GM18951 (cell line): Measurements from ENCODE around the gene PHF14.
"Not testable (repeated sequence)": the region's sequence is repeated elsewhere in the genome, so short reads cannot be mapped to it uniquely, and the experiment has no call there.

Experiments used
- POLR2A ChIP-seq: IDR thresholded peaks from 4 replicates; pipeline ENCODE4 v1.6.1; 2011; ENCODE audit warnings: mild to moderate bottlenecking; ENCODE audit not compliant: insufficient read length, insufficient read depth; ENCODE audit errors: extremely low read depth
- in situ Hi-C: fragments of 300-500 bp; cut with MboI; formaldehyde crosslinking; loops from one replicate; pipeline ENCODE4 v1.12.0; 2022; ENCODE audit warnings: low sequenced_read_pairs, mixed read lengths, inconsistent platforms; ENCODE audit not compliant: unreplicated experiment

The PHF14 gene, protein sequence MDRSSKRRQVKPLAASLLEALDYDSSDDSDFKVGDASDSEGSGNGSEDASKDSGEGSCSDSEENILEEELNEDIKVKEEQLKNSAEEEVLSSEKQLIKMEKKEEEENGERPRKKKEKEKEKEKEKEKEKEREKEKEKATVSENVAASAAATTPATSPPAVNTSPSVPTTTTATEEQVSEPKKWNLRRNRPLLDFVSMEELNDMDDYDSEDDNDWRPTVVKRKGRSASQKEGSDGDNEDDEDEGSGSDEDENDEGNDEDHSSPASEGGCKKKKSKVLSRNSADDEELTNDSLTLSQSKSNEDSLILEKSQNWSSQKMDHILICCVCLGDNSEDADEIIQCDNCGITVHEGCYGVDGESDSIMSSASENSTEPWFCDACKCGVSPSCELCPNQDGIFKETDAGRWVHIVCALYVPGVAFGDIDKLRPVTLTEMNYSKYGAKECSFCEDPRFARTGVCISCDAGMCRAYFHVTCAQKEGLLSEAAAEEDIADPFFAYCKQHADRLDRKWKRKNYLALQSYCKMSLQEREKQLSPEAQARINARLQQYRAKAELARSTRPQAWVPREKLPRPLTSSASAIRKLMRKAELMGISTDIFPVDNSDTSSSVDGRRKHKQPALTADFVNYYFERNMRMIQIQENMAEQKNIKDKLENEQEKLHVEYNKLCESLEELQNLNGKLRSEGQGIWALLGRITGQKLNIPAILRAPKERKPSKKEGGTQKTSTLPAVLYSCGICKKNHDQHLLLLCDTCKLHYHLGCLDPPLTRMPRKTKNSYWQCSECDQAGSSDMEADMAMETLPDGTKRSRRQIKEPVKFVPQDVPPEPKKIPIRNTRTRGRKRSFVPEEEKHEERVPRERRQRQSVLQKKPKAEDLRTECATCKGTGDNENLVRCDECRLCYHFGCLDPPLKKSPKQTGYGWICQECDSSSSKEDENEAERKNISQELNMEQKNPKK

DNA sequence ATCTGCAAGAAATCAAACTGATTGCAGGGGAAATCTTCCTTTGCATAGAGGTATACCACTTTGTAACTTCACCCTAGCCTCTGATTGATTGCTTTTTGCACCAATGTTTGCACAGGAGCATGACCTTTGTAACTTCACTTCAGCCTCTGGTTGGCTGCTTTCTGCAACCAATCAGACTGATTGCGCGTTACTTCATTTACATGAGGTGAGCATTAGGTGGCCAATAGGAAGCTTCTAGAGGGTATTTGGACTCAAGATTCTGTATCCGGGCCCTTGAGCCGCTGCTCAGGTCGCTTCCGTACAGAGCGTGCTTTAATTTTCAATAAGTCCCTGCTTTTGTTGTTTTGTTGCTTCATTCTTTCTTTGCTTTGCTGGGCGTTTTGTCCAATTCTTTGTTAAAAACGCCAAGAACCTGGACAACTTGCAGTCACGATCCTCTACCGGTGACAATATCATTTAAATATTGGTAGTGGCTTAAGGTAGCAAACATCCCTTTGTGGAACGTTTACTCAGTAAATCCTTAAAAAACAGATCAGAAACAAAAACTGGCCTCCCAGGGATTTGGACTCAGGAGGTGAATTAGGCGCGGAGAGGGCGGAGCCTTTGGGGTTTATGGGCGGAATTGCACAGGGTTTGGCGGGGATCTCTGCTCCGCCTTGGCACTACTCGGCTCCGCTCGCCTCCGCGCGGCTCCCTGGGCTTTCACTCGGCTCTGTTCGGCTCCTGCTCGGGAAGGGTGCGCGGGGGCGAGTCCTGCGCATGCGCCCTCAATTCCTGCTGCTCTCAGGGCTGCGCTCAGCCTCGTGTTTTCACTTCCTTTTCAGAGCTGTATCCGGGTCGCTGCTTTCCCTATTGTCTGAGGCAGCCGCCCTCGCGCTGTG is at the start of gene PHF14:
Gene PHF14 (plus strand): TSS at position 812 of the 881 bp plus-strand sequence. CDS start 452 bp downstream, outside the sequence.
- in situ Hi-C loops, result no loop called here
- TF ChIP-seq POLR2A, result peak; percentile 81

DNA sequence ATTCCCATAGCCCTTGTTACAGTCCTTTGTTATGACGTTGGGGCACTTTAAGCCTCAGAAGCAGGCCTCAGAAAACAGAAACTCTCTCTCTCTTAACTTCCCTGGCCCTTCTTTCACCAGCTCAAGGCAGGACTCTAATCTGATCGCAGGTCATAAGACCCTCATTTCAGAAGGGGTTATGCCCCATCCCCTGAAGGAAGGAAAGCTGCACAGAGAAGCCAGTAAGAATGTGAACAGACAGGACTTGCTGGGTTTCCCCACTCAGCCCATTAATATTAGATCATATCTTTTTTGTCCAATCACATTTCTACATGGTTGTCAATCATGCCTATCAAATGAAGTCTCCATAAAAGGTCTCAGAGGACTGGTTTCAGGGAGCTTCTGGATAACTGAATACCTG is 49.3 kb upstream of the PHF14 start:
- in situ Hi-C loops, result no loop called here
- no peak for TF ChIP-seq POLR2A

GRCh38 chr7:10928203-10928602 is 45.5 kb upstream of the PHF14 start:
- in situ Hi-C loops, result not testable (repeated sequence)

DNA sequence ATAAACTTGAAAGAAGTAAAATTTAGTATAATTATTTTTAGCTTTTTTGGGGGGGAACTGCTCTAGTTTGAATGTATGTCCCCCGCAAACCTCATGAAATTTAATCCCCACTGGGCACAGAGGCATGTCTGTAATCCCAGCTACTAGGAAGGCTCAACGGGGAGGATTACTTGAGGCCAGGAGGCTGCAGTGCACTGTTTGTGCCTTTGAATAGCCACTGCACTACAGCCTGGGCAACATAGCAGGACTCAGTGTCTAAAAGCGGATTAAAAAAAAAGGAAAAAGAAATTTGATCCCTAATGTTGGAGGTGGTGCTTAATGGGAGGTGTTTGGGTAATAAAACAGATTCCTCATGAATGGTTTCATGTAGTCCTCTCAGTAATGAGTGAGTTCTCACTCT is 43.1 kb upstream of the PHF14 start:
- TF ChIP-seq POLR2A, result no peak
- in situ Hi-C loops, result no loop called here

- in situ Hi-C loops, result no loop called here
Measured at GRCh38 chr7:10931161-10931560, 42.5 kb upstream of the PHF14 start.

GRCh38 chr7:10934292-10934691 is 39.4 kb upstream of the PHF14 start:
- in situ Hi-C loops, result no loop called here
- no peak for TF ChIP-seq POLR2A

More at GRCh38 chr7:10931161-10931560, 42.5 kb upstream of the PHF14 start:
- TF ChIP-seq POLR2A, result no peak

- TF ChIP-seq POLR2A, result no peak
- in situ Hi-C loops, result no loop called here
Measured at GRCh38 chr7:10939237-10939910, 34.3 kb upstream of the PHF14 start.

- in situ Hi-C loops, result no loop called here
Measured at GRCh38 chr7:10939911-10940703, 33.6 kb upstream of the PHF14 start.

DNA sequence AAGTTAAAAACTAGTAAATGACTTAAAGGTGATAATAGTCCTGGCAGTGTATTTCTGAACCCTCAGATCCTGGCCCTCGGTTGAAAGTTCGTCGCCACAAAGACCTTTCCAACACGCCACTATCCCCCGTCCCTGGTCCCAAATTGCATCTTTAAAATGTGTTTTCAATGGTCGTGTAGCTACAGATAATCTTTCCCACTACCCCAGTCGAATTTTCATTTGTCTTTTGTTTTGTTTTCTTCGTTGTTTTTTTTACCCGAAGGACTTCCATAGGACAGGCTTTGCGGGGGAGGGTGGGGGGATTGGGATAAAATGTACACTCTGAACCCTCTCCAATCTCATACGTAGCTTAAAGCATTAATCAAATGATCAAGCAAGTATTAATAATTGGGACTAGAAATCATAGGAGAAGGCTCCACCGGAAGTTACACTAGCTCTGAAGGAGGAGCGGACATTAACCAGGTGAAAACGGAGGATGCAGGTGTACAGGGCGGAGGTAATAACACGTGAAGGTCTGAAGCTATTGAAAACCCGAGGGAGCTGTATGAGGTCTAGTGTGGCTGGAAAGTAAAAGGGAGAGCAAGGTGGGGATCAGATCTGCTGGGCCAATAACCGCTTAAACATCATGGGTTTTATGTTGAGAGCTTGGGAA is 32.8 kb upstream of the PHF14 start:
- no peak for TF ChIP-seq POLR2A
- in situ Hi-C loops, result no loop called here

More at GRCh38 chr7:10939911-10940703, 33.6 kb upstream of the PHF14 start:
- peak; percentile 89 for TF ChIP-seq POLR2A

DNA sequence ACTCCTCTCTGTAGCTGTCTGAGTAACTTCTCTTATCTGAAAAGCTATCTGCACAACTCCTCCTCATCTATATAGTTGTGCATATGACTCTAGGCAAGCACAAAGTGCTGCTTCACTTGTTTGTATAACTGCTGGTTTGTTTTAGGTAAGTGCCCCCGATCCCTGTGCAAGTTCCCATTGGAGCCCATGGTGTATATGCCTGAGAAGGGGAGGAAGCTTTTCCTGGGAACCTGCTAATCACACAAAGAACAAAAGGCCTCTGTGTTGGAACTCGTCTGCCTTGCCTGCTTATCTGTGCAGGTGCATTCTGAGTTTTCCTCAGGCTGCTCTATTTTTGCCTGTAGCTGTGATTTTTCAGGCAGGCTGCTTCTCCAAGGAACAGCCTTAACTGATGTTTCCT is 23.2 kb upstream of the PHF14 start:
- no peak for TF ChIP-seq POLR2A
- in situ Hi-C loops, result no loop called here

GRCh38 chr7:10950974-10951578 is 22.6 kb upstream of the PHF14 start:
- in situ Hi-C loops, result not testable (repeated sequence)

- no peak for TF ChIP-seq POLR2A
- in situ Hi-C loops, result no loop called here
Measured at GRCh38 chr7:10952588-10952987, 21.1 kb upstream of the PHF14 start.

DNA sequence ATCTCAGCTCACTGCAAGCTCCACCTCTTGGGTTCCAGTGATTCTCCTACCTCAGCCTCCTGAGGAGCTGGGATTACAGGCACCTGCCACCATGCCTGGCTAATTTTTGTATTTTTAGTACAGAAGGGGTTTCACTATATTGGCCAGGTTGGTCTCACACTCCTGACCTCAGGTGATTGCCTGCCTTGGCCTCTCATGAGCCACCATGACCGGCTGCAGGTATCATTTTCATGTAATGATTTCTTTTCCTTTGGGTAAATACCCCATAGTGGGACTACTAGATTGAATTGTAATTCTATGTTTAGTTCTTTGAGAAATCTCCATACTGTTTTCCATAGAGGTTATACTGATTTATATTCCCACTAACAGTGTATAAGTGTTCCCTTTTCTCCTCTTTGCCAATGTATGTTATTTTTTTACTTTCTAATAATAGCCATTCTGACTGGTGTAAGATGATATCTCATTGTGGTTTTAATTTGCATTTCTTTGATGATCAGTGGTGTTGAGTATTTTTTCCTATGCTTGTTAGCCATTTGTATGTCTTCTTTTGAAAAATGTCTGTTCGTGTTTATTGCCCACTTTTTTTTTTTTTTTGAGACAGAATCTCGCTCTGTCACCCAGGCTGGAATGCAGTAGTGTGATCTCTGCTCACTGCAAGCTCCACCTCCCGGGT is 20.5 kb upstream of the PHF14 start:
- in situ Hi-C loops, result not testable (repeated sequence)
